GF-D8 (cell line): ENCODE measurements around the gene TMED5.
A peak's percentile ranks its signal among the peaks of the same experiment; 100 is the strongest.
"Not testable (repeated sequence)": the region's sequence is repeated elsewhere in the genome, so short reads cannot be mapped to it uniquely, and the experiment has no call there.

Experiments
- DNase-seq: peaks from one replicate; lab custom pipeline; 2025; lab: John Stamatoyannopoulos, UW

TMED5 gene

DNA sequence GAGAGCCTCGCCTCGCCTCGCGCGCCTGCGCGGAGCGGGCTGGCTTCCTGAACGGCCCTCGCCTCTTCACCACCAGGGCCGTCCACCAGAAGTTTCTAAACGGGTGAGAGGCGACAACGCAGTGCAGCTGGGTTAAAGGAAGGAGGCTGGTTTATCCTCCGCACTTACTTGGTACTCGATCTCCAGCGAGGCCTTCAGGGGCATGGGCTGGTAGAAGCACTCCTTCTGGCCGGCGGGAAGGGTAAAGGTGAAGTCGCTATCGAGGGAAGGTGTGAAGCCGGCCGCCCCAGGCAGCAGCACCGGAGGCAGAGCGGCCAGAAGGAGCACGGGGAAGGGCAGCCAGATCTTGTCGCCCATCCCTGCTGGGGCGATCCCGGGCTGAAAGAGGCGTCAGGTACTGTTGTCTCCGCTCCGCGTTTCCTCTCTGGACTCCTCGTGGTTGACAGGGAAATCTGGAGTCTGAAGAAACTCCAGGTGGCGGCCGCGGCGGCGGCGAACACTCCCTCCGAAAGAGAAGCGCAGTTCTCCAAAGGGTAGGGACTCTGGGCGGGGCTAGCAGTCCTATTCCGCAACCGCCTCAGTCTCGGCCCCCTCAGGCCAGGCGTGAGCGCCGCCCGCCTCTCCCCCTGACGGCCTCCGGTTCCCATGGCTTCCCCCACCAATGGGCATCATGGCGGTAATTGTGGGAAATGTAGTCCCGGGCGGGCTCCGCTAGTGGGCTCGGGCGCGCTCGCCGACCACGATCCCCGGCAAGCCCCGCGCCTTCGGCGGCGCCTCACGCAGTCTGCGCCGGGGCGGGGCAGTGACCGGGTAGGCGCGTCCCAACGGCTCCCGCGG, at the start of gene TMED5:
Gene TMED5 (minus strand): TSS at position 528 of the 837 bp plus-strand sequence. CDS start 171 bp downstream, at position 357.
- peak; percentile 96 for DNase-seq

- DNase-seq: no peak
These were observed 42.9 kb upstream of the TMED5 start for GRCh38 chr1:93223023-93223675.

DNA sequence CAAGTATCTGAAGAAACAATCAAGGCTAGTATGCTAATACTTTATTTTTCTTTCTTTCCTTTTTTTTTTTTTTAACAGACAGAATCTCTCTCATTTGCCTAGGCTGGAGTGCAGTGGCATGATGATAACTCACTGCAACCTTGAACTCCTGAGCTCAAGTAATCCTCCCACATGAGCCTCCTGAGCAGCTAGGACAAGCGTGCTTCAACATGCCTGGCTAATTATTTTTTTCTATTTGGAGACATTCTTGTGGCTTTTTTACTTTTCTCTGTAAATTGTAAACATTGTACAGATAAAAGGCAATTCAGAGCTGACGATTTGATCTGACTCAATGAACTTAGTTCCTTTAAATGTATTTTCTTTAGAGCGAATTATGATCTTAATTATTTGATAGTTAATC, 41.7 kb upstream of the TMED5 start:
- DNase-seq: no peak

GRCh38 chr1:93220716-93221115, 40.5 kb upstream of the TMED5 start:
- DNase-seq: not testable (repeated sequence)

DNA sequence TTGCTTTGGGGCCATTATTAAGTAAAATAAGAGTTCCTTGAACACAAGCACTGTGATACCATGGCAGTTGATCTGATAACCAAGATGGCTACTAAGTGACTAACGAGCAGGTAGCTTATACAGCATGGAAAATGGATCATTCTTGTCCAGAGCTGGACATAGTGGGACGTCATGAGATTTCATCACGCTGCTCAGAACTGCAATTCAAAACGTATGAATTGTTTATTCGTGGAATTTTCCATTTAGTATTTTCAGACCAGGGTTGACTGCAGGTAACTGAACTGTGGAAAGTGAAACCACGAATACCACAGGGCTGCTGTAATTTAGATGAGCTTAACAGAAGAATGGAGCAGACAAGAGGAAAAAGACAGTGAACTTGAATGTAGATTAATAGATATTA, 39.2 kb upstream of the TMED5 start:
- peak; percentile 54 for DNase-seq

DNA sequence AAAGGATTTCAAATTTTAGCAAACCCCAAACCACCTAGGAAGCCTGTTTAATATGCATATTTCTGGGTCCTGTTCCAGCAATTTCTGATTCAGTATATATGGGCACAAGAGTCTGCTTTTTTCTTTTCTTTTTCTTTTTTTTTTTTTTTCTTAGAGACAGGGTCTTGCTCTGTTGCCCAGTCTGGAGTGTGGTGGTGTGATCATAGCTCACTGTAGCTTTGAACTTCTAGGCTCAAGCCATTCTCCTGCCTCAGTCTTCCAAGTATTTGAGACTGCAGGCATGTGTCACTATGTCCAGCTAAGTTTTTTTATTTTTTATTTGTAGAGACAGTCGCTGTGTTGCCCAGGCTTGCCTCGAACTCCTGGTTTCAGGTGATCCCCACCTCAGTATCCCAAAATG, 35.1 kb upstream of the TMED5 start:
- no peak for DNase-seq

DNA sequence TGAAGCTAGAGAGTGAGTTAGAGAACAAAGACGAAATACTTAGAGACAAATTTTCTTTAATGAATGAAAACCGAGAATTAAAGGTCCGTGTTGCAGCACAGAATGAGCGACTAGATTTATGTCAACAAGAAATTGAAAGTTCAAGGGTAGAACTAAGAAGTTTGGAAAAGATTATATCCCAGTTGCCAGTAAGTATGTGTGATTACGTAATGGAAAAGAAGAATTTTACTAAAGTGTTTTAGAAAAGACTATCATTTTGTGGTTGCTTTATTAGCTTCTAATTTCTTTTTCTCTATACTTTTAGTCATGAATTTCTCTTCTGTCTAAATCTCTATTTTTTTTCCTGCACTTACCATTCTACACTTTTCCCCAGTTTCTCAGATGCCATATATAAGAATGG, 27.0 kb upstream of the TMED5 start:
- no peak for DNase-seq

DNA sequence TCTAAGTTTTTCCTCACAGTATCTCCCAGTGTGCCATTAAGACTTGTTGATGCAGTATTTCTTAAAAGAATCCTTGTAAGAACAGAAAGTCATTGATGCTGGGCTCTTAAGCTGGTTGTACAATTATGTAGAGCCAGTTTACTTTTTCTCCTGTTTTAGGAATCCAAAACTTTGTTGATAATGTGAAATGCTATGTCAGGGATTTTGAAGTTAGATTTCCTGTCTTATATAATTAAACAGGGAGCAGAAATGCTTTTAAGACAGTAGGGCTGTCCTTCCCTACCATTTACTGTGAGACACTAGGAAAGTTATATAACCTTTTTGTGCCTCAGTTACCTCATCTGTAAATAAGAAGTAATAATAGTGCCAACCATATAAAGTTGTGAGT, 26.3 kb upstream of the TMED5 start:
- no peak for DNase-seq

DNA sequence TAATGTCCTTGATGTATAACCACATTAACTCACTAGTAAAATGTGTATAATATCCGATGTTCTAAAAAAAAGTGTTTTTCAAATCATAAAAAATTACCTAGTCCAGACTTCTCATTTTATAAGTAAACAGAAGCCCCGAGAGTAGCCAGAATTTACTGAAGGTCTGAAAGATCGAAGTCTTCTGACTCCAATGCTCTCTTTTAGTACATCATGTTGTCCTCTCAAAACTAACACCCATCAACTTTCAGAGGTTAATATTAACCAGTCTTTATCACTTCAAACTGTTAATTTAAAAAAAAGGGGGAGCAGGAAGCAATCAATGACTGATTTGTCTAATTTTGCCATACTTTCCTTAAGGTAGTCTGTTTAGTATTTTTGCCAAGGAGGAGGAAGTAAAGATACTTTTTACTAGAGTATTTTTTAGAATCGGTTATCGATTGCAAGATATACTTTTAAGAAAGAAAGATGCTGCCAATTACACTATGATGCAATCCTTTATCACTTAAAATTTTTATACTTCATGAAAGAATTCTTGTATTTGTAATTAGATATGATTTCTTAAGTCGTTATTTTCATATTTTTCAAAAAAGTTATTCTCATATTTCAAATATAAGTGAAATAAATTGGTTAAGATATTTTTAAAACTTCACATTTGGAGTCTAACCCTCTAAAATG, 25.8 kb upstream of the TMED5 start:
- DNase-seq: no peak

GRCh38 chr1:93200714-93201113, 20.5 kb upstream of the TMED5 start:
- DNase-seq: no peak

DNA sequence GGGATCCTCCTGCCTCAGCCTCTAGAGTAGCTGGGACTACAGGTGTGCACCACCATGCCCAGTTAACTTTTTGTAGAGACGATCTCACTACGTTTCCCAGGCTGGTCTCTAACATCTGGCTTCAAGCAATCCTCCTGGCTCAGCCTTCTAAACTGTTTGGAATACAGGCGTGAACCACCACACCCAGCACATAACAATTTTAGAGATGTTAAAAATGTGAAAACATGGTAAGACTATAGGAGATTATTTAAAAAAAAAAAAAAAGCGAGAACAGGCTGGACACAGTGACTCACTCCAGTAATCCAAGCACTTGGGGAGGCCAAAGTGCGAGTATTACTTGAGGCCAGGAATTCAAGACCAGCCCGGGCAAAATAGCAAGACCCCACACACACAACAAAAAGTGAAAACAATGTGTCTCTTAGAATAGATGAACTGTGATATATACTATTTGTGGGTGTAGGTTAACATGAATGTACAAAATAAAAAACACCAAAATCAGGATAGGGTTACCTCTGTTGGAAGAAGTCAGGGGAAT, 19.9 kb upstream of the TMED5 start:
- no peak for DNase-seq

- DNase-seq: no peak
These were observed 18.9 kb upstream of the TMED5 start for GRCh38 chr1:93199150-93199549.

GRCh38 chr1:93196591-93196990, 16.4 kb upstream of the TMED5 start:
- no peak for DNase-seq

GRCh38 chr1:93194231-93194990, 14.2 kb upstream of the TMED5 start:
- no peak for DNase-seq

- no peak for DNase-seq
These were observed 10.2 kb upstream of the TMED5 start for GRCh38 chr1:93190432-93190831.

DNA sequence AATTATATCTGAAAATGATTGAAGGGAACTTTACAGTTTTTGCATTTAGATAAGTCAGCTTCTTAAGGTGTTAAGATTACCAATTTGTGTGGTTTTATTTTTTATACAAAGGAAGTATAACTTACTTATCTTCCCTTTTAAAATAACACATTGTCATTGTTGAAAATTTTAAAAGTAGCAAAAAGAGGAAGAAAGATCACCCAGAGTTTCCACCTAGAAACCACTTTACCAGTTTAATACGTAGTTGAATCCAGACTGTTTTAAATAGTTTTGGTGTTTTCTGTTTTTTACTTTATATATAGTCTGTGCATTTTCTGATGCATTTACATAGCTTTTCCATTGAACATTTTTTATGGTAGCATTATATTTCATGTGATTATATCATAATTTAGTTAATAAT, 6.5 kb upstream of the TMED5 start:
- peak; percentile 75 for DNase-seq

- peak; percentile 65 for DNase-seq
These were observed 755 bp upstream of the TMED5 start, which contains the start of gene CCDC18 for GRCh38 chr1:93180723-93181613. Gene CCDC18 (plus strand): TSS chr1:93180724. CDS start chr1:93183362, 2,638 bp downstream.

- no peak for DNase-seq
These were observed 1.8 kb downstream of the TMED5 start for GRCh38 chr1:93178418-93178817.

- no peak for DNase-seq
These were observed 2.2 kb downstream of the TMED5 start for GRCh38 chr1:93177991-93178390.

GRCh38 chr1:93174638-93175037, 5.6 kb downstream of the TMED5 start:
- not testable (repeated sequence) for DNase-seq

DNA sequence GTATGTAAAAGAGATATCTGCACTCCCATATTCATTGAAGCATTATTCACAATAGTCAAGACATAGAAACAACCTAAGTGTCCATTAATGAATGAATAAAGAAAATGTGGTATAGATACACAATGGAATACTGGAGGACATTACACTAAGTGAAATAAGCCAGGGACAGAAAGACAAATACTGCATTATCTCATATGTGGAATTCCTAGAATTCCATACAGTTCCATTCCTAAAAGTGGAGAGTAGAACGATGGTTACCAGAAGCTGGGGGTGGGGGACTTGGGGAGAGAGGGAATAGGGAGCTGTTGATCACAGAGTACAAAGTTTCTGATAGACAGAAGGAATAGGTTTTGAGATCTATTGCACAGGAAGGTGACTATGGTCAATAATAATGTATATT, 7.4 kb downstream of the TMED5 start:
- DNase-seq: no peak
